IMR-90 (cell line): ENCODE results near the gene TRPC4. TPM values are rescaled to one million over a fixed set of nuclear protein-coding genes. Genes with fewer than 3 reads are reported as not detected.

Experiments used
- ATAC-seq: fragments of 200-7000 bp; cut with Tn5 transposase; 2 replicates; pipeline ENCODE4 v1.9.1; 2020; ENCODE audit warnings: low read depth, mild to moderate bottlenecking, moderate library complexity
- BruUV-seq: library from RNA; stranded (reverse); fragments of 400-500 nt; replicated peaks from 2 replicates; lab custom pipeline; 2021; lab: Mats Ljungman, UMichigan
- CTCF ChIA-PET: fragments of 300-600 bp; formaldehyde crosslinking; extraction: SDS; loops from one replicate; lab custom pipeline; 2021; ENCODE audit warnings: antibody characterized with exemption; lab: Yijun Ruan, JAX
- POLR2A ChIA-PET: fragments of 300-600 bp; sonication (Branson Sonifier 250); formaldehyde crosslinking; loops from one replicate; lab custom pipeline; 2022; ENCODE audit warnings: antibody characterized with exemption; ENCODE audit not compliant: unreplicated experiment; lab: Charles Lee
- DNase-seq: peaks from one replicate; pipeline ENCODE4 v3.0.0; 2013
- H2AFZ ChIP-seq: replicated peaks from 2 replicates; pipeline ENCODE3; 2013; ENCODE audit warnings: low read length, mild to moderate bottlenecking; ENCODE audit not compliant: poor library complexity
- H2AK5ac ChIP-seq: 2 replicates; pipeline ENCODE4 v1.6.1; 2013; ENCODE audit warnings: low read depth, low read length, inconsistent platforms
- H2AK9ac ChIP-seq: replicated peaks from 2 replicates; pipeline ENCODE3; 2013; ENCODE audit warnings: mild to moderate bottlenecking, low read depth, low read length, moderate library complexity; ENCODE audit not compliant: poor library complexity
- H2BK120ac ChIP-seq: 2 replicates; pipeline ENCODE4 v1.6.1; 2013; ENCODE audit warnings: low read depth, low read length, inconsistent platforms
- H2BK15ac ChIP-seq: 3 replicates; pipeline ENCODE4 v1.6.1; 2013; ENCODE audit warnings: low read depth, low read length, inconsistent platforms
- H2BK20ac ChIP-seq: 2 replicates; pipeline ENCODE4 v1.6.1; 2013; ENCODE audit warnings: low read depth, mild to moderate bottlenecking, inconsistent platforms, low read length, moderate library complexity
- H2BK5ac ChIP-seq: 2 replicates; pipeline ENCODE4 v1.6.1; 2013; ENCODE audit warnings: mild to moderate bottlenecking, low read depth, low read length, inconsistent platforms; ENCODE audit not compliant: poor library complexity, severe bottlenecking
- H3K14ac ChIP-seq: replicated peaks from 2 replicates; pipeline ENCODE4 v1.6.1; 2013; ENCODE audit warnings: low read depth, low read length, inconsistent platforms
- H3K18ac ChIP-seq: 2 replicates; pipeline ENCODE4 v1.6.1; 2013; ENCODE audit warnings: low read depth, low read length, control low read depth
- H3K23ac ChIP-seq: 2 replicates; pipeline ENCODE4 v1.6.1; 2013; ENCODE audit warnings: low read depth, low read length, inconsistent platforms
- H3K27ac ChIP-seq: 2 replicates; pipeline ENCODE4 v1.5.1; 2013; ENCODE audit warnings: mild to moderate bottlenecking, control low read depth, low read length; ENCODE audit not compliant: insufficient read depth
- H3K27me3 ChIP-seq: 2 replicates; pipeline ENCODE4 v1.6.1; 2013; ENCODE audit warnings: low read length; ENCODE audit not compliant: control insufficient read depth, insufficient read depth
- H3K36me3 ChIP-seq: 2 replicates; pipeline ENCODE4 v1.6.1; 2013; ENCODE audit warnings: low read length, mixed read lengths; ENCODE audit not compliant: control insufficient read depth, insufficient read depth
- H3K4ac ChIP-seq: 2 replicates; pipeline ENCODE4 v1.6.1; 2013; ENCODE audit warnings: low read depth, low read length, inconsistent platforms
- H3K4me1 ChIP-seq: 2 replicates; pipeline ENCODE4 v1.6.1; 2013; ENCODE audit warnings: low read length, mixed read lengths; ENCODE audit not compliant: control insufficient read depth, insufficient read depth
- H3K4me2 ChIP-seq: 2 replicates; pipeline ENCODE4 v1.6.1; 2013; ENCODE audit warnings: low read depth, mild to moderate bottlenecking, control low read depth, low read length, moderate library complexity
- H3K4me3 ChIP-seq: 2 replicates; pipeline ENCODE4 v1.5.1; 2013; ENCODE audit warnings: low read depth, mild to moderate bottlenecking, control low read depth, low read length, moderate library complexity; ENCODE audit not compliant: insufficient read depth
- H3K56ac ChIP-seq: 2 replicates; pipeline ENCODE4 v1.6.1; 2013; ENCODE audit warnings: low read length, inconsistent platforms; ENCODE audit not compliant: insufficient read depth; ENCODE audit errors: extremely low read depth
- H3K79me1 ChIP-seq, 2 experiments: 2 replicates each; pipeline ENCODE4 v1.6.1; 2013; ENCODE audit warnings: low read length in 2 of 2, inconsistent platforms in 1 of 2, low read depth in 1 of 2
- H3K9ac ChIP-seq: 2 replicates; pipeline ENCODE4 v1.6.1; 2013; ENCODE audit warnings: low read depth, low read length, control low read depth
- H3K9me1 ChIP-seq: 2 replicates; pipeline ENCODE4 v1.6.1; 2013; ENCODE audit warnings: low read length, inconsistent platforms; ENCODE audit not compliant: insufficient read depth
- H3K9me3 ChIP-seq: 2 replicates; pipeline ENCODE4 v1.6.1; 2013; ENCODE audit warnings: low read length; ENCODE audit not compliant: control insufficient read depth, insufficient read depth
- H4K20me1 ChIP-seq: 2 replicates; pipeline ENCODE4 v1.6.1; 2013; ENCODE audit warnings: low read length, inconsistent platforms; ENCODE audit not compliant: insufficient read depth
- H4K5ac ChIP-seq: 2 replicates; pipeline ENCODE4 v1.6.1; 2013; ENCODE audit warnings: mild to moderate bottlenecking, low read depth, low read length, control low read depth
- H4K8ac ChIP-seq, 2 experiments: 2 replicates each; pipeline ENCODE4 v1.6.1; 2013; ENCODE audit warnings: low read depth in 2 of 2, low read length in 2 of 2, control low read depth in 1 of 2, inconsistent platforms in 1 of 2
- H4K91ac ChIP-seq: 2 replicates; pipeline ENCODE4 v1.6.1; 2013; ENCODE audit warnings: low read depth, low read length, inconsistent platforms; ENCODE audit not compliant: insufficient read depth
- CHD1 ChIP-seq: IDR thresholded peaks from 2 replicates; pipeline ENCODE4 v1.6.1; 2012; ENCODE audit warnings: low read depth, low read length, improper control_type of control experiment
- NFE2L2 ChIP-seq: fragments of 150-350 bp; IDR thresholded peaks from 2 replicates; pipeline ENCODE4 v1.6.1; 2016; ENCODE audit warnings: low read depth, mild to moderate bottlenecking, low read length
- RCOR1 ChIP-seq: IDR thresholded peaks from 2 replicates; pipeline ENCODE4 v1.6.1; 2012; ENCODE audit warnings: mild to moderate bottlenecking, low read length, improper control_type of control experiment; ENCODE audit not compliant: insufficient replicate concordance
- RFX5 ChIP-seq: IDR thresholded peaks from 2 replicates; pipeline ENCODE4 v1.8.0; 2012; ENCODE audit warnings: low read depth, mild to moderate bottlenecking, low read length, moderate library complexity
- WGBS, 2 experiments: methylation state at CpG; one replicate each; pipeline versions ENCODE4 v1.1.5 to v1.1.7; 2013; ENCODE audit warnings: missing lambda C conversion rate in 2 of 2; ENCODE audit not compliant: insufficient read length in 1 of 2; ENCODE audit errors: extremely low coverage in 2 of 2; 5-methylcytosine and 5-hydroxymethylcytosine counted together
- dilution Hi-C: fragments of 300-500 bp; cut with HindIII; formaldehyde crosslinking; loops from one replicate; pipeline ENCODE4 v1.14.3; 2018; ENCODE audit warnings: low sequenced_read_pairs; ENCODE audit not compliant: unreplicated experiment
- in situ Hi-C: fragments of 300-500 bp; cut with MboI; formaldehyde crosslinking; loops from 3 replicates; pipeline ENCODE4 v1.14.3; 2019; ENCODE audit warnings: low sequenced_read_pairs, inconsistent platforms, mixed read lengths
- intact Hi-C: fragments of 100-400 bp; cut with micrococcal nuclease; formaldehyde crosslinking; loops from 2 replicates; pipeline ENCODE4 v1.10.0; 2022
- polyA plus RNA-seq, 3 experiments: library from polyadenylated mRNA; depleted of rRNA; stranded (reverse); fragments of >200 nt; gene quantifications; 2 replicates each; pipeline ENCODE4 v1.2.3, GENCODE V29; 2012; ENCODE audit warnings: low replicate concordance in 1 of 3
- total RNA-seq: library from RNA; depleted of rRNA; stranded (reverse); fragments of >200 nt; gene quantifications from 2 replicates; pipeline ENCODE4 v1.2.3, GENCODE V29; 2012
- TF ChIP-seq, protein P1 (sequence below): fragments of 150-350 bp; IDR thresholded peaks from 2 replicates; pipeline ENCODE4 v1.6.1; 2017; ENCODE audit warnings: mild to moderate bottlenecking, antibody characterized with exemption, low read length, low read depth

Gene TRPC4
- total and polyA plus RNA-seq, 2 of the 4 experiments (the other 2 are of a cell fraction): 1.9 to 5.2 TPM

DNA sequence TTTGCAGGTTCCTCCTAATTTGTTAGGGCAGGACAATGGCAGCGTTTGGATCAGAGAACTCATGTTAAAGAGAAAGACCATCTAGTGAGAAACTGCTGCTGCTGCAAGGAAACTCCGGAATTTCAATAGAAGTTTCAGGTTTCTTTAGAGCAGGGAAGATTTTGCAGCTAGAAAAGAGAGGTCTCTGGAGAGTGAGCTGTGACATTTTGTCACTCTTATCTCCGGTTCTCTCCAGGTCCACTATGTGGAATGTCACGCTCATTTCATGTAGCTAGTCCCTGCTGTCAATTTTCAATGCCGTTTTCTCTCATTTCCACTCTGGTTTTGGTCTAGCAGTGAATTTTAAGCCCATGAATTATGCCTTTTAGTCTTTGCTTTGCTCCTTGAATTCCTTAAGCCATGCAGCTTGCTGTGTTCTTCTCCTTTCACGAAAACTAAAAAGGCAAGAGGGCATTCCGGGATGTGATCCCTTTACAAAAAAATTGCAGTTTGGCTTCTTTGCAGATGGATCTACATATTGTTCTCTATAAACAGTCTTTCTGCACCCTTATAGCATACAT is 224.3 kb downstream of the TRPC4 start:
- no peak overlapping the region; the same call in 1 of the 2 replicates for H2BK20ac ChIP-seq
- no peaks in the 10 kb centered on the region for H3K79me1 ChIP-seq
- H3K9me1 ChIP-seq: no peaks in the 10 kb centered on the region
- H3K36me3 ChIP-seq: no peaks in the 10 kb centered on the region; the same call in 1 of the 2 replicates
- BruUV-seq: no TSS peak
- H2BK120ac ChIP-seq: peak overlapping the region; percentile 72
- H2AK5ac ChIP-seq: no peak overlapping the region
- H3K14ac ChIP-seq: 0 out of 2 replicates have a peak overlapping the region, but pooled peaks have one; percentile 81
- H3K4me2 ChIP-seq: peak overlapping the region; percentile 97
- H3K9me3 ChIP-seq: no peaks in the 10 kb centered on the region
- peaks cover 9% of the 10 kb centered on the region for H3K4me1 ChIP-seq
- ChIA-PET CTCF (interaction anchor here (0.6 to 0.8 kb wide), 2 partner anchors 438 to 1251 kb away, joined by 3 read pairs; no protein-coding TSS in a partner anchor), POLR2A (no interaction called here)
- H3K18ac ChIP-seq: peak overlapping the region; percentile 99
- no peak overlapping the region for H2BK15ac ChIP-seq
- no peak overlapping the region for H2AK9ac ChIP-seq
- H3K56ac ChIP-seq: no peak overlapping the region
- peak overlapping the region; percentile 66; the same call in 1 of the 2 replicates for H3K4ac ChIP-seq
- no peaks in the 10 kb centered on the region for H4K20me1 ChIP-seq
- no peak for TF ChIP-seq RCOR1
- TF ChIP-seq CHD1: no peak
- TF ChIP-seq, protein P1, sequence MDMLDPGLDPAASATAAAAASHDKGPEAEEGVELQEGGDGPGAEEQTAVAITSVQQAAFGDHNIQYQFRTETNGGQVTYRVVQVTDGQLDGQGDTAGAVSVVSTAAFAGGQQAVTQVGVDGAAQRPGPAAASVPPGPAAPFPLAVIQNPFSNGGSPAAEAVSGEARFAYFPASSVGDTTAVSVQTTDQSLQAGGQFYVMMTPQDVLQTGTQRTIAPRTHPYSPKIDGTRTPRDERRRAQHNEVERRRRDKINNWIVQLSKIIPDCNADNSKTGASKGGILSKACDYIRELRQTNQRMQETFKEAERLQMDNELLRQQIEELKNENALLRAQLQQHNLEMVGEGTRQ: no peak
- TF ChIP-seq NFE2L2: no peak
- no peak for TF ChIP-seq RFX5
- no peak overlapping the region for H3K4me3 ChIP-seq
- in situ Hi-C loops (loop anchor here (5.0 to 25.0 kb wide), 6 partner anchors 220 to 1117 kb away; partner anchors contain the start of gene TRPC4), dilution Hi-C loops (no loop called here), intact Hi-C loops (loop anchor here (10.0 kb wide), 2 partner anchors 580 to 1270 kb away; no protein-coding TSS in a partner anchor)
- WGBS, 2 experiments: 37% methylated on average over 6 of the region's 7 CpGs; no CpG with 5 or more reads in 1 of the 2 experiments
- H4K8ac ChIP-seq: peak overlapping the region; percentile 46 to 47
- H4K5ac ChIP-seq: peak overlapping the region; percentile 99
- H3K27ac ChIP-seq: no peak overlapping the region
- H3K9ac ChIP-seq: 0 out of 2 replicates have a peak overlapping the region, but pooled peaks have one; percentile 23
- peak overlapping the region; percentile 50 for H2AFZ ChIP-seq
- H3K23ac ChIP-seq: peak overlapping the region; percentile 78; the same call in 1 of the 2 replicates
- H4K91ac ChIP-seq: no peak overlapping the region
- peak overlapping the region; percentile 45 for H2BK5ac ChIP-seq
- DNase-seq (no peak), ATAC-seq (no peak)
- H3K27me3 ChIP-seq: no peaks in the 10 kb centered on the region
